AG04449 (cell line): Measurements from ENCODE around the gene DUSP18.
"Not testable (repeated sequence)": the region's sequence is repeated elsewhere in the genome, so short reads cannot be mapped to it uniquely, and the experiment has no call there.

Experiments
- CTCF ChIA-PET: fragments of 350-600 bp; formaldehyde crosslinking; extraction: SDS; loops from one replicate; lab custom pipeline; 2021; ENCODE audit warnings: antibody characterized with exemption; lab: Yijun Ruan, JAX
- POLR2A ChIA-PET: fragments of 400-600, 350-600 bp; formaldehyde crosslinking; extraction: SDS; loops from one replicate; lab custom pipeline; 2020; ENCODE audit warnings: antibody characterized with exemption, inconsistent platforms; lab: Yijun Ruan, JAX
- DNase-seq: peaks from one replicate; pipeline ENCODE4 v3.0.0-alpha.2; 2010; ENCODE audit warnings: low read depth, low spot score
- H3K4me3 ChIP-seq: 2 replicates; pipeline ENCODE4 v1.5.1; 2011; ENCODE audit warnings: low read depth, mild to moderate bottlenecking, control low read depth, low read length
- CTCF ChIP-seq: IDR thresholded peaks from one replicate; pipeline ENCODE4 v1.5.1; 2011; ENCODE audit warnings: mild to moderate bottlenecking, moderate library complexity, low read length, control low read depth, inconsistent platforms; ENCODE audit not compliant: insufficient read depth; ENCODE audit errors: missing control alignments

The DUSP18 gene

GRCh38 chr22:30637701-30638114 is 30.0 kb downstream of the DUSP18 start:
- DNase-seq: no peak
- ChIA-PET POLR2A (no interaction called here), CTCF (interaction anchor here (0.9 to 3.4 kb wide), 3 partner anchors 9 to 282 kb away, joined by 3 to 24 read pairs (median 4); no protein-coding TSS in a partner anchor)

GRCh38 chr22:30636226-30637077 is 31.2 kb downstream of the DUSP18 start:
- DNase-seq: no peak
- ChIA-PET POLR2A (interaction anchor here (1.0 to 2.8 kb wide), 3 partner anchors 8 to 118 kb away, joined by 3 to 20 read pairs (median 4); no protein-coding TSS in a partner anchor), CTCF (interaction anchor here (0.6 to 5.2 kb wide), 13 partner anchors 11 to 544 kb away, joined by 3 to 518 read pairs (median 16); no protein-coding TSS in a partner anchor)
- peak; percentile 14 for TF ChIP-seq CTCF
- peak overlapping the region; percentile 63 for H3K4me3 ChIP-seq

More at GRCh38 chr22:30637701-30638114, 30.0 kb downstream of the DUSP18 start:
- H3K4me3 ChIP-seq: 0 out of 2 replicates have a peak overlapping the region, but pooled peaks have one; percentile 18
- no peak for TF ChIP-seq CTCF

- ChIA-PET POLR2A (interaction anchor here (0.7 to 2.8 kb wide), 7 partner anchors 8 to 119 kb away, joined by 3 to 20 read pairs (median 3); no protein-coding TSS in a partner anchor), CTCF (interaction anchor here (0.6 to 5.2 kb wide), 55 partner anchors 8 to 545 kb away, joined by 3 to 518 read pairs (median 5); partner anchors contain the start of genes DUSP18, PES1 and TCN2)
Measured at GRCh38 chr22:30635273-30636225, 32.1 kb downstream of the DUSP18 start, which contains the start of gene SLC35E4. TSS of gene SLC35E4 (plus strand) at chr22:30635781. CDS start at chr22:30636451, 670 bp downstream.

GRCh38 chr22:30634471-30635233 is 33.0 kb downstream of the DUSP18 start:
- DNase-seq: peak; percentile 54
- ChIA-PET POLR2A (interaction anchor here (0.9 to 2.8 kb wide), 4 partner anchors 9 to 291 kb away, joined by 3 to 20 read pairs (median 4); no protein-coding TSS in a partner anchor), CTCF (interaction anchor here (0.6 to 5.2 kb wide), 57 partner anchors 9 to 451 kb away, joined by 3 to 518 read pairs (median 5); partner anchors contain the start of genes DUSP18, PES1 and TCN2)
- peak; percentile 92 for TF ChIP-seq CTCF
- H3K4me3 ChIP-seq: peak overlapping the region; percentile 42

More at GRCh38 chr22:30635273-30636225, 32.1 kb downstream of the DUSP18 start, which contains the start of gene SLC35E4:
- H3K4me3 ChIP-seq: peak within 1 kb of the TSS; percentile 63
- peak; percentile 12 for DNase-seq
- TF ChIP-seq CTCF: peak; percentile 59

GRCh38 chr22:30631469-30631868 is 36.2 kb downstream of the DUSP18 start:
- POLR2A ChIA-PET, DNase-seq, H3K4me3 ChIP-seq: not testable (repeated sequence)
- CTCF ChIA-PET: interaction anchor here (5.2 kb wide), 1 partner anchor 124 kb away, joined by 518 read pairs; no protein-coding TSS in a partner anchor
